ENCODE data around the gene RGL1.

DNA sequence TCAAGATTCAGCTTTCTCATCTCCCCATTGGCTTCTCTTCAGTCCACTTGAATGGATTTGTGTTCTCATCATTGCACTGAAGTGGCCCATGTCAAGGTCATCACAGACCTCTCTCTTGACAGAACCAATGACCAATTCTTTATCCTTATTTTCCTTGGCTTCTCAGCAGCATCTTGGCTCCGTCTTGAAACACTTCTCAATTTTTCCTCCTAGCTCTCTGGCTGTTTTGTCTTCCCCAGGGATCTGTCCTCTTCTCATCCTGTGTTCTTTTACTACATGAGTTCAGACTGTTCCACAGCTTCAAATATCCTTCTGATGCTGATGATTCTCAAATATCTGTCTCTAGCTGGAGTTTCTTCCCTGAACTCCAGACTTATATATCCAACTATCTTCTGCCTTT lies 154.0 kb downstream of the RGL1 start:
- TF ChIP-seq, protein P1, sequence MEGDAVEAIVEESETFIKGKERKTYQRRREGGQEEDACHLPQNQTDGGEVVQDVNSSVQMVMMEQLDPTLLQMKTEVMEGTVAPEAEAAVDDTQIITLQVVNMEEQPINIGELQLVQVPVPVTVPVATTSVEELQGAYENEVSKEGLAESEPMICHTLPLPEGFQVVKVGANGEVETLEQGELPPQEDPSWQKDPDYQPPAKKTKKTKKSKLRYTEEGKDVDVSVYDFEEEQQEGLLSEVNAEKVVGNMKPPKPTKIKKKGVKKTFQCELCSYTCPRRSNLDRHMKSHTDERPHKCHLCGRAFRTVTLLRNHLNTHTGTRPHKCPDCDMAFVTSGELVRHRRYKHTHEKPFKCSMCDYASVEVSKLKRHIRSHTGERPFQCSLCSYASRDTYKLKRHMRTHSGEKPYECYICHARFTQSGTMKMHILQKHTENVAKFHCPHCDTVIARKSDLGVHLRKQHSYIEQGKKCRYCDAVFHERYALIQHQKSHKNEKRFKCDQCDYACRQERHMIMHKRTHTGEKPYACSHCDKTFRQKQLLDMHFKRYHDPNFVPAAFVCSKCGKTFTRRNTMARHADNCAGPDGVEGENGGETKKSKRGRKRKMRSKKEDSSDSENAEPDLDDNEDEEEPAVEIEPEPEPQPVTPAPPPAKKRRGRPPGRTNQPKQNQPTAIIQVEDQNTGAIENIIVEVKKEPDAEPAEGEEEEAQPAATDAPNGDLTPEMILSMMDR (IDR thresholded peaks at IDR 0.05): no peak
- TF ChIP-seq POLR2AphosphoS5 (IDR thresholded peaks at IDR 0.05; ENCODE audit: low read depth, low read length): no peak
